Fibroblast of lung (primary cell): ENCODE measurements around the gene KCND1. TPM values are rescaled to one million over a fixed set of nuclear protein-coding genes. Genes with fewer than 3 reads are reported as not detected.

Experiments
- DNase-seq, 2 donors: peaks; one replicate each; pipeline versions ENCODE4 v3.0.0 to v3.0.0-alpha.2; 2010; ENCODE audit warnings: low read depth in 2 of 2
- H2AFZ ChIP-seq: 2 replicates; pipeline ENCODE4 v1.5.1; 2012; ENCODE audit warnings: low read length, control low read depth, inconsistent platforms
- H3K27ac ChIP-seq: 2 replicates; pipeline ENCODE4 v1.5.1; 2011; ENCODE audit warnings: low read length, control low read depth; ENCODE audit not compliant: insufficient read depth
- H3K27me3 ChIP-seq: 2 replicates; pipeline ENCODE4 v1.5.1; 2011; ENCODE audit warnings: mild to moderate bottlenecking, low read length; ENCODE audit not compliant: control insufficient read depth, insufficient read depth
- H3K36me3 ChIP-seq: 2 replicates; pipeline ENCODE4 v1.5.1; 2011; ENCODE audit warnings: low read length; ENCODE audit not compliant: control insufficient read depth, insufficient read depth
- H3K4me1 ChIP-seq: 2 replicates; pipeline ENCODE4 v1.5.1; 2011; ENCODE audit warnings: low read length; ENCODE audit not compliant: control insufficient read depth, insufficient read depth; ENCODE audit errors: extremely low read depth
- H3K4me2 ChIP-seq: 2 replicates; pipeline ENCODE4 v1.5.1; 2011; ENCODE audit warnings: low read length, control low read depth; ENCODE audit not compliant: insufficient read depth; ENCODE audit errors: extremely low read depth
- H3K4me3 ChIP-seq, 4 experiments: fragments of 200-600 bp in 1 of 4; sonication (generic) in 1 of 4; replicated peaks in 1 of 4; 2 replicates each; pipeline ENCODE4 v1.5.1; 2011 to 2016; ENCODE audit warnings: low read length in 4 of 4, low read depth in 3 of 4, mild to moderate bottlenecking in 3 of 4, control low read depth in 2 of 4, inconsistent platforms in 1 of 4, mixed read lengths in 1 of 4; ENCODE audit not compliant: insufficient read depth in 1 of 4; ENCODE audit errors: control extremely low read depth in 1 of 4
- H3K79me2 ChIP-seq: 2 replicates; pipeline ENCODE4 v1.5.1; 2012; ENCODE audit warnings: mild to moderate bottlenecking, low read length, inconsistent platforms; ENCODE audit not compliant: control insufficient read depth, insufficient read depth
- H3K9ac ChIP-seq: 2 replicates; pipeline ENCODE4 v1.5.1; 2011; ENCODE audit warnings: mild to moderate bottlenecking, low read length, control low read depth; ENCODE audit not compliant: insufficient read depth
- H3K9me3 ChIP-seq: 2 replicates; pipeline ENCODE4 v1.5.1; 2012; ENCODE audit warnings: low read depth, low read length; ENCODE audit not compliant: control insufficient read depth, insufficient read depth
- H4K20me1 ChIP-seq: 2 replicates; pipeline ENCODE4 v1.5.1; 2011; ENCODE audit warnings: low read length; ENCODE audit not compliant: control insufficient read depth, insufficient read depth; ENCODE audit errors: extremely low read depth
- CTCF ChIP-seq, 2 donors: IDR thresholded peaks in 1 of 2; conservative IDR thresholded peaks in 1 of 2; 1 replicate in 1 of 2; 2 replicates in 1 of 2; pipeline ENCODE4 v1.5.1; 2011 to 2012; ENCODE audit warnings: low read length in 2 of 2, control low read depth in 1 of 2, inconsistent platforms in 1 of 2, low read depth in 1 of 2, mild to moderate bottlenecking in 1 of 2
- EZH2 ChIP-seq: IDR thresholded peaks from 2 replicates; pipeline ENCODE4 v1.5.1; 2012; ENCODE audit warnings: low read length, control low read depth, mild to moderate bottlenecking; ENCODE audit errors: missing control alignments
- polyA plus RNA-seq, 2 donors: library from polyadenylated mRNA; depleted of rRNA in 1 of 2; stranded (reverse) in 1 of 2; unstranded in 1 of 2; fragments of >200 nt; gene quantifications; 2 replicates each; pipeline ENCODE4 v1.2.1, GENCODE V29; 2011 to 2012; ENCODE audit warnings: missing spikeins in 1 of 2
- total RNA-seq: library from RNA; depleted of rRNA; stranded (reverse); fragments of >200 nt; gene quantifications from 2 replicates; pipeline ENCODE4 v1.2.1, GENCODE V29; 2014

Gene KCND1
- total and polyA plus RNA-seq, 2 donors (not counting 1 experiment from before 2014, with no cell fraction given) = 0.41 to 1.3 TPM

GRCh38 chrX:48975041-48975440, 3.4 kb upstream of the KCND1 start:
- Histone ChIP-seq H3K36me3 (no peaks in the 10 kb centered on the region), H3K9me3 (no peaks in the 10 kb centered on the region), H3K27ac (no peak overlapping the region), H2AFZ (no peak overlapping the region), H4K20me1 (no peaks in the 10 kb centered on the region), H3K79me2 (no peaks in the 10 kb centered on the region), H3K4me3 (no peak overlapping the region), H3K4me2 (no peak overlapping the region), H3K9ac (no peak overlapping the region), H3K27me3 (no peaks in the 10 kb centered on the region), H3K4me1 (peaks cover 2% of the 10 kb centered on the region)
- no peak for DNase-seq
- TF ChIP-seq CTCF (conservative IDR thresholded peaks at IDR 0.05 in 1 of 2, IDR thresholded peaks at IDR 0.05 in 1 of 2; ENCODE audit: low read depth in 1 of 2, low read length in 2 of 2) (no peak), EZH2 (no peak)

- Histone ChIP-seq H3K4me3 (no peak overlapping the region), H3K9ac (no peak overlapping the region), H3K79me2 (no peaks in the 10 kb centered on the region), H3K4me2 (no peak overlapping the region), H3K27me3 (no peaks in the 10 kb centered on the region), H3K27ac (no peak overlapping the region), H4K20me1 (no peaks in the 10 kb centered on the region), H3K9me3 (no peaks in the 10 kb centered on the region), H3K36me3 (no peaks in the 10 kb centered on the region), H2AFZ (no peak overlapping the region), H3K4me1 (peaks cover 2% of the 10 kb centered on the region)
- TF ChIP-seq CTCF (conservative IDR thresholded peaks at IDR 0.05 in 1 of 2, IDR thresholded peaks at IDR 0.05 in 1 of 2; ENCODE audit: low read depth in 1 of 2, low read length in 2 of 2) (no peak), EZH2 (no peak)
- no peak for DNase-seq
Observed at GRCh38 chrX:48974574-48974973, 2.9 kb upstream of the KCND1 start.

- Histone ChIP-seq H3K4me1 (peaks cover 2% of the 10 kb centered on the region), H4K20me1 (no peaks in the 10 kb centered on the region), H3K4me3 (no peak overlapping the region), H3K4me2 (no peak overlapping the region), H3K9me3 (no peaks in the 10 kb centered on the region), H3K27ac (no peak overlapping the region), H3K36me3 (no peaks in the 10 kb centered on the region), H3K27me3 (no peaks in the 10 kb centered on the region), H3K9ac (no peak overlapping the region), H3K79me2 (no peaks in the 10 kb centered on the region), H2AFZ (no peak overlapping the region)
- DNase-seq = no peak
- TF ChIP-seq EZH2 = no peak
- no peak for TF ChIP-seq CTCF (conservative IDR thresholded peaks at IDR 0.05 in 1 of 2, IDR thresholded peaks at IDR 0.05 in 1 of 2; ENCODE audit: low read depth in 1 of 2, low read length in 2 of 2)
Observed at GRCh38 chrX:48974033-48974432, 2.4 kb upstream of the KCND1 start.
